NCI-H2227 (cell line): Measurements from ENCODE around the gene AMDHD1.

ENCODE experiments used
- DNase-seq: peaks from one replicate; lab custom pipeline; 2025; ENCODE audit not compliant: unreplicated experiment; lab: John Stamatoyannopoulos, UW

Gene AMDHD1

GRCh38 chr12:95943330-95943842 is at the start of gene AMDHD1:
Gene AMDHD1, plus strand, starts transcription at chr12:95943331. Its CDS starts 68 bp downstream, at chr12:95943399.
- peak; percentile 63 for DNase-seq

DNA sequence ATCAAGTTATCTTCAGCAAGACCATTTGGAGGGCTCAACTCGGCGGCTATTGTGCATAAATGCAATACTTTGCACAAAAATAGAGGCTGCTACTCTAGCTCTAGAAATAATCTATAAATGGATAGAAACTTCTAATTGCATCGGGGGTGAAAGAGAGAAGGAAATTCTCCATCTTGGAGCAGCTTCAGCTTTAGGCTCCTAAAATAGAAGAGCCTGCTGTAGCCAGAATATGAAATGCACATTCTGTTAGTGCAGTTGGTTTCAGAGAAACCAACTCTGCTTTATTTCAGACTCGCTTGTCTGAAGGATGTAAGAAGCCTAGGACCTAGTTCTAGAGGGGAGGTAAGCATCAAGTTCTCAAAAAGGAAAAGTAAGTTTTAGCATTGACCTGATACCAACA is 46.3 kb upstream of the AMDHD1 start:
- DNase-seq: no peak

GRCh38 chr12:95898081-95898480 is 45.0 kb upstream of the AMDHD1 start:
- no peak for DNase-seq

DNA sequence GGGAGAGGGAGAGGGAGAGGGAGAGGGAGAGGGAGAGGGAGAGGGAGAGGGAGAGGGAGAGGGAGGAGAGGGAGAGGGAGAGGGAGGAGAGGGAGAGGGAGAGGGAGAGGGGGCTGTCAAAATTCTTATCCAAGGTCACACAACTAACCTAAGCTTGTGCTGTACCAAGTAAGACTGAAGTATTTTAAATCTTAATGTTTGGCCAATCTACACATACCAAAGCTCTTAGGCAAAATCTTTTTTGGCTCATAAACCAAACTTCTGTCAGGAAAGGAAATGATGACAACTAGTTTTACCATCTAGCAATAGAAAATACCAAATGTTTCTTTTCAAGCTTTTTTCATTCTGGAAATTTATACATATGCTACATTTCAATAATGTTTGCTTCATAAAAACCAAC is 34.6 kb upstream of the AMDHD1 start:
- DNase-seq: no peak

DNA sequence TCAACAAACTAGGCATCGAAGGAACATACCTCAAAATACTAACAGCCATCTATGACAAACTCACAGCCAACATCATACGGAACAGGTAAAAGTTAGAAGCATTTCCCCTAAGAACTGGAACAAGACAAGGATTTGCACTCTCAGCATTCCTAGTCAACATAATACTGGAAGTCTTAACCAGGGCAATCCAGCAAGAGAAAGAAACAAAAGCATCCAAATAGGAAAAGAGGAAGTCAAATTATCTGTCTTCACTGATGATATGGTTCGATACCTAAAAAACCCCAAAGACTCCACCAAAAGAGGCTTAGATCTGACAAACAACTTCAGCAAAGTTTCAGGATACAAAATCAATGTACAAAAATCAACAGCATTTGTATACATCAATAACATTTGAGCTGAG is 33.3 kb upstream of the AMDHD1 start:
- no peak for DNase-seq

DNA sequence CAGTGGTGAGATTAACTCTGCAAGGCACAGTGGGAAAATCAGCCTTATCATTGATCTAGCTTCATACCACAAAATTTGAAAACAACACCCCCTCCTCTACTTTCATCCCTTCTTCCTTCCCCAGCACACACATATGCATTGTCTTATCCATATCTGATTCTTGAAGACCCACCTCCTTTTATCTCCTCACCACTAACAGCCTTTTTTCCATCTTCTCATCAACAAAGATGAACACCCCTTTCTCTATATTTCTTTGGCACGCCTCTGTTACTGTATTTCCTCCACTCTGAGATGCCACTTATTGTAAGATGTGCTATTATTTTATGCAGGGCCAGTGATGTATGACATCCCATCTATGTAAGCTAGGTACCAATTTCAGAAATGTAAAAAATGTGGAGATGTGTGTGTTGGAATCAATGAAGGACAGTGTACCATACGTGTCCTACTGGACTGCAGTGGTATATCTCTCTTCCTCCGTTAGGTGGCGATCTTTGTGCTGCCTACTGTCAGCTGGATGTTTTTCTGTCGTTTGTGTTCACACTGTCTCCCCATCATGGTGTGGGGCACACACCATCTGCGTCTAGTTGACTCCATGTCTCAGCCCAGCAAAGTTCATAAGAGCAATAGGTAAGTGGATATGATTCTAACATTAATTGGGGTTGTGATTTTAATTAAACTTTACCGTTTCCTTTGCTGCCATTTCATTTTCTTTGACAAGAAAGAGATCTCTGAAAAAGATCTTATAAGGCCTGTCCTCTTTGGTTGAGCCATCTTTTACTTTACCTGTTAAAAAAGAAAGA is 24.7 kb upstream of the AMDHD1 start:
- peak; percentile 59 for DNase-seq

DNA sequence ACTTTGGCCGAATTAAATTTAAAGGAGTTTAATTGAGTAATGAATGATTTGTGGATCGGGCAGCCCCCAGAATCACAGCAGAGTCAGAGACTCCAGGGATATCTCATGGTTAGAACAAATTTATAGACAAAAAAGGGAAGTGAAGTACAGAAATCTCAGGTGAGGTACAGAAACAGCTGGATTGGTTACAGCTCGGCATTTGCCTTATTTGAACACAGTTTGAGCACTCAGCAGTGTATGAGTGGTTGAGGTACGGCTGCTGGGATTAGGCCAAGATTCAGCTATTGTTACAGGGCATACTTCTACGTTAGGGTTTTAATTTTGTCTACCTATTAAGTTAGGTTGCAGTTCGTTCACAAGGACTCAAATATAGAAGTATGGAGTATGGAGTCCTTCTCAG is 24.0 kb upstream of the AMDHD1 start:
- no peak for DNase-seq

DNA sequence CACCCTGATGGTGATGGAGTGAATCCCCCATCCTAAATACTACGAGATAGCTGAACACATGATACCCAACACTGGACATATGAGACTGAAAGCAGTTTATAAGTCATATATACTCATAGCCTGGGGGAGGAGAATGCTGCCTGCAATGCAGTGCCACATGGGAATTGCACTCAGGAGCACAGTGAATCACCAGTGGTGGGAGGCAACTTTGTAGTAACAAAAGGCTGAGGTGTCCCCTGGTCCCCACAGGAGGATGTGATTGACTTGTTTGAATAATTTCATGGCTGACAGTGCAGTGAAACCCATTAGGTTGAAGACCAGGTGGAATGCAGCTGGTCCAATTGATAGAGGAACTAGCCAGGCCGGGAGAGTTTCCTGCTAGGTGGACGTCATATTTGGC is 20.9 kb upstream of the AMDHD1 start:
- DNase-seq: no peak

DNA sequence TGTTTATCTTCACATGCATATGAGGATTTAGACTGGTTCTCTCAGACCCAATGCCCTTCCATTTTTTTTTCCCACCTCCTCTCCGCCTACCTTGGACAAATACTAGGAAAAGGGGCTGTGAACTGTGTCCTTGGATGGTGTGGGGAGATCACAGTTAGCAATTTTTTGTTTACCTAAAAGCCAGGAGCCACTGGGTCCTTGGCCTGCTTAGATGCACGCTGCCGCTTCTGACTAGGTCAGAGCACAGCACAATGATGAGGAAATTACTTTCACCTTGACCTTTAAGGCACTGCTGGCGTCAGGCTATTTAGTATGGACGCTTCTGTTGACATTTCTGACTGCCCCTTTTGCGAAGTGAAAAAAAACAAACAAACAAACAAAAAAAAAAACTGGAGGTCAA is 2.6 kb upstream of the AMDHD1 start:
- DNase-seq: peak; percentile 12

GRCh38 chr12:95942101-95942523 is 1.0 kb upstream of the AMDHD1 start:
- DNase-seq: peak; percentile 31

DNA sequence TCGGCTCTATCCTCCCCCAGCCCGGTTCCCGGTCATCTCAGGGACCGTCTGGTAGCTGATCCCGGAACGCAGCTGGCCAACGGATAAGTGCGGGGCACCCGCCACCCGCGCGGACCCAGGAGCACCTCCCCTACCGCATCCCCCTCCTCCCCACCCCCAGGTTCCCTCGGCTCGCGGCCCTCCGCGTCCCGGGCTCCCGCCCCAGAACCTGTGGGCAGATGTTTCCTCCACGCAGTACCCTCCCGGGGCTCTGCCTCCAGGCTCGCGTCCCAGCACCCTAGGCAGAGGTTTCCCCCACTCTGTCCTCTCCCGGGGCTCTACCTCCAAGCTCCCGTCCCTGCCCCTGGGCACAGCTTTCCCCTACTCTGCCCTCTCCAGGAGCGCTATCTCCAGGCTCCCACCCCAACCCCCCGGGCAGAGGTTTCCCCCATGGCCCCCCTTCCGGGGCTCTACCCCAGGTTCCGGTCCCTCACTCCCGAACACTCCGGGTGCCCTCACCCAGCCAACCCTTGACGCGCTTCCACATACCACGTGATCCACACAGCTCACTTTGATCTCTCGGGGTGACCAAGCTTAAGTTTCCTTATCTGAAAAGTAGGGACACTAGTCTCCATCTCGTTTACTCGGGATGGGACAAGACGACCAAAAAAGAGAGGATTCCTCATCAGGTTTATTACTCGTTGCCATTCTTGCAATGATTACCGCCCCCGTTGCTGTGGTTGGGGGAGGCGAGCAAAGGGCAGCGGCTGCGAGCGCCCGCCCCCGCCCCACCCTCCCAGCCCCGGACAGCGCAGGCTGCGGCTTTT is 404 bp upstream of the AMDHD1 start, which contains the start of gene CCDC38:
Gene CCDC38 (minus strand): TSS at position 91 of the 806 bp plus-strand sequence. CDS start 6,105 bp downstream, outside the sequence.
- DNase-seq: peak; percentile 74

DNA sequence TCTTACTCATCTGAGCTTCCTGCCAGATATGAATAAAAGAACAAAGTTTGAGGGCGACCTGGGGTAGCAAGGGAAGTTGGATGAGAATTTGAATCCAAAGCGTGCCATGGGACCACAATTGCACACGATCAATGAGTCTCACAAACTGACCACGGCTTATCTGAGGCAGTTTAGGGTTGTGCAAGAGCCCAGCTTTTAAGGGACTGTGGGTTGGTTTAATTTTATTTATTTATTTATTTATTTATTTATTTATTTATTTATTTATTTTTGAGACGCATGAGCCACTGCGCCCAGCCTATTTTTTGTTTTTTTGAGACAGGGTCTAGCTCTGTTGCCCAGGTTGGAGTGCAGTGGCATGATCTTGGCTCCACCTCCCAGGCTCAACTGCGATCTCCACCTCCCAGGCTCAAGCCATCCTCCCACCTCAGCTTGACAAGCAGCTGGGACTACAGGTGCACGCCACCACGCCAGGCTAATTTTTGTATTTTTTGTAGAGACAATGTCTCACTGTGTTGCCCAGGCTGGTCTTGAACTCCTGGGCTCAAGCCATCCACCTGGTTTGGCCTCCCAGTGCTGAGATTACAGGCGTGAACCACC is 1.1 kb downstream of the AMDHD1 start:
- DNase-seq: no peak

GRCh38 chr12:95949477-95950206 is 6.5 kb downstream of the AMDHD1 start:
- no peak for DNase-seq

GRCh38 chr12:95951515-95951914 is 8.4 kb downstream of the AMDHD1 start:
- DNase-seq: no peak

DNA sequence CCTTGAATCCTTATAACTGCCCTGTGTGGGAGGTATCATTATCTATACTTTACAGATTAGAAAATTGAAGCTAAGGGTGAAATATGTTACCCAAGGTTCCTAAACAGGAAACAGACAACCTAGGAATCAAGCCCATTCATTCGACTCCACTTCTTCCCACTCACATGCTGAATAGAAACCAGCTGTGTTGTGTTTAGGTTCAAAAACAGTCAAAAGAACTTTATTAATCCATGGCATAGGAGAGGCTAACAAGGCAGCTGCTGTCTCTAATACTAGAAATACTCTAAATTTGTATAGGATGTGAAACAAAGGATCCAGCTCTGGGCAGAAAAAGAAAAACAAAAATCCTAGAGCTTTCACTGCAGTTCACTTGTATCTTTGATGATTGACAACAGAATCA is 9.9 kb downstream of the AMDHD1 start:
- DNase-seq: no peak

- no peak for DNase-seq
Observed at GRCh38 chr12:95955549-95956159, 12.5 kb downstream of the AMDHD1 start.

GRCh38 chr12:95956557-95957145 is 13.5 kb downstream of the AMDHD1 start:
- no peak for DNase-seq

GRCh38 chr12:95959107-95959506 is 16.0 kb downstream of the AMDHD1 start:
- DNase-seq: peak; percentile 11

GRCh38 chr12:95960241-95960640 is 17.1 kb downstream of the AMDHD1 start:
- no peak for DNase-seq

GRCh38 chr12:95962222-95962621 is 19.1 kb downstream of the AMDHD1 start:
- no peak for DNase-seq
